Breast epithelium (tissue), 3 donors: Measurements from ENCODE around the gene CACNA1A.

Experiments used
- CTCF ChIP-seq, 3 donors: fragments of 450-650 bp; IDR thresholded peaks; one replicate each; pipeline ENCODE4 v1.5.1; 2016 to 2017; ENCODE audit warnings: antibody characterized with exemption in 3 of 3, mild to moderate bottlenecking in 3 of 3, moderate library complexity in 3 of 3
- POLR2A ChIP-seq: fragments of 450-650 bp; IDR thresholded peaks from one replicate; pipeline ENCODE4 v1.6.1; 2016; ENCODE audit warnings: antibody characterized with exemption, mild to moderate bottlenecking, moderate library complexity
- POLR2AphosphoS5 ChIP-seq, 3 donors: sonication (generic); formaldehyde crosslinking; IDR thresholded peaks; one replicate each; pipeline ENCODE4 v1.6.1; 2017; ENCODE audit warnings: antibody characterized with exemption in 3 of 3

GRCh38 chr19:13537454-13537853 lies 31.2 kb upstream of the CACNA1A start:
- TF ChIP-seq POLR2A (no peak), POLR2AphosphoS5 (IDR thresholded peaks at IDR 0.05) (no peak), CTCF (IDR thresholded peaks at IDR 0.05) (no peak)
